PC-9 (cell line): ENCODE data around the gene DENND2D. TPM values are rescaled to one million over a fixed set of nuclear protein-coding genes. Genes with fewer than 3 reads are reported as not detected.

Experiments used
- BruUV-seq: library from RNA; stranded (reverse); fragments of 400-500 nt; replicated peaks from 2 replicates; lab custom pipeline; 2021; lab: Mats Ljungman, UMichigan
- CTCF ChIA-PET: fragments of 300-600 bp; sonication (Branson Sonifier 250); formaldehyde crosslinking; loops from one replicate; lab custom pipeline; 2022; ENCODE audit warnings: antibody characterized with exemption; lab: Charles Lee
- POLR2A ChIA-PET: fragments of 300-600 bp; sonication (Branson Sonifier 250); formaldehyde crosslinking; loops from one replicate; lab custom pipeline; 2022; ENCODE audit warnings: antibody characterized with exemption; ENCODE audit not compliant: unreplicated experiment; lab: Charles Lee
- DNase-seq, 2 experiments: peaks; one replicate each; pipeline versions ENCODE4 v3.0.0 to v3.0.0-alpha.2; 2015 to 2022; ENCODE audit warnings: mixed read lengths in 1 of 2
- H2AFZ ChIP-seq: fragments of 200-600 bp; sonication (generic); 2 replicates; pipeline ENCODE4 v1.8.1; 2017; ENCODE audit warnings: antibody characterized with exemption
- H3F3A ChIP-seq: fragments of 200-600 bp; sonication (generic); 2 replicates; pipeline ENCODE4 v1.8.1; 2017; ENCODE audit warnings: antibody characterized with exemption, mild to moderate bottlenecking, low read depth; ENCODE audit not compliant: insufficient read depth
- H3K27ac ChIP-seq: fragments of 200-600 bp; sonication (generic); 2 replicates; pipeline ENCODE4 v1.6.1; 2016; ENCODE audit warnings: mixed run types
- H3K27me3 ChIP-seq: fragments of 200-600 bp; sonication (generic); 2 replicates; pipeline ENCODE4 v1.6.1; 2016; ENCODE audit warnings: low read depth, mixed run types; ENCODE audit not compliant: insufficient read depth
- H3K36me3 ChIP-seq: fragments of 200-600 bp; sonication (generic); 2 replicates; pipeline ENCODE4 v1.6.1; 2016; ENCODE audit warnings: low read depth, mixed run types
- H3K4me1 ChIP-seq: fragments of 200-600 bp; sonication (generic); replicated peaks from 2 replicates; pipeline ENCODE4 v1.6.1; 2016; ENCODE audit warnings: mixed run types; ENCODE audit not compliant: insufficient read depth
- H3K4me2 ChIP-seq: fragments of 200-600 bp; sonication (generic); 2 replicates; pipeline ENCODE4 v1.6.1; 2017; ENCODE audit warnings: mixed run types
- H3K4me3 ChIP-seq: fragments of 200-600 bp; sonication (generic); 2 replicates; pipeline ENCODE4 v1.6.1; 2016; ENCODE audit warnings: mixed run types
- H3K79me2 ChIP-seq: fragments of 200-600 bp; sonication (generic); 2 replicates; pipeline ENCODE4 v1.6.1; 2017; ENCODE audit warnings: low read depth, mixed run types
- H3K9me2 ChIP-seq: fragments of 200-600 bp; sonication (generic); 2 replicates; pipeline ENCODE4 v1.8.1; 2017; ENCODE audit warnings: mild to moderate bottlenecking; ENCODE audit not compliant: insufficient read depth
- H3K9me3 ChIP-seq: fragments of 200-600 bp; sonication (generic); 2 replicates; pipeline ENCODE4 v1.8.1; 2016; ENCODE audit warnings: low read depth; ENCODE audit not compliant: insufficient read depth
- H4K20me1 ChIP-seq: fragments of 200-600 bp; sonication (generic); 2 replicates; pipeline ENCODE4 v1.8.1; 2017; ENCODE audit not compliant: insufficient read depth
- EZH2 ChIP-seq: fragments of 200-600 bp; sonication (generic); IDR thresholded peaks from 2 replicates; pipeline ENCODE4 v1.8.0; 2017; ENCODE audit warnings: antibody characterized with exemption, low read depth
- intact Hi-C: fragments of 100-400 bp; cut with micrococcal nuclease; formaldehyde crosslinking; loops from one replicate; pipeline ENCODE4 v1.10.0; 2022; ENCODE audit not compliant: unreplicated experiment
- total RNA-seq: library from RNA; stranded (reverse); gene quantifications from 2 replicates; pipeline ENCODE4 v1.2.3, GENCODE V29; 2021
- TF ChIP-seq, protein P1 (sequence below): fragments of 200-600 bp; sonication (generic); conservative IDR thresholded peaks from 2 replicates; pipeline ENCODE4 v1.6.1; 2017; ENCODE audit warnings: mixed run types, antibody characterized with exemption, mild to moderate bottlenecking, moderate library complexity

Gene DENND2D
- total RNA-seq, 1 experiment from 2014 or later, result 44.9 TPM

DNA sequence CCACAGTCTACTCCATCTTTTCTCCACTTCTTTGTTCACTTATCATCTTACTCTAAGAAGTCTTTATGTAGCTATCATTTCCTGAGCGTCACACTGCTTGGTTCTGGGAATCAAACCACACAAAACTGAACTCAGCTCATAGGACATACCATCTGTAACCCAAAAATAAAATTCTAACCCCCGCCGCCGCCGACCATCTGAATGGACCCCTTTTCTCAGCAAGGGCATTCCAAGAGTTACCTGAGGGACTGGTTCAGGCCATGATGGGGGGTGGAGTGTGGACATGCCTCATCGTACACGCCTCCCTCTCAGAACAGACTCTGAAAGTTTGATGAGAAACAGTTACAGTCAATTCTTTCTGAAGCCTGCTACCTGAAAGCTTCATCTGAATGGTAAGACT lies 14.4 kb upstream of the DENND2D start:
- Histone ChIP-seq H3K27ac (no peak overlapping the region), H3K4me3 (no peak overlapping the region), H3F3A (no peaks in the 10 kb centered on the region), H3K9me3 (no peaks in the 10 kb centered on the region; the same call in 1 of the 2 replicates), H3K4me1 (no peaks in the 10 kb centered on the region), H3K79me2 (no peaks in the 10 kb centered on the region), H4K20me1 (no peaks in the 10 kb centered on the region), H3K36me3 (no peaks in the 10 kb centered on the region), H3K9me2 (no peaks in the 10 kb centered on the region), H2AFZ (no peak overlapping the region), H3K4me2 (no peak overlapping the region), H3K27me3 (no peaks in the 10 kb centered on the region)
- ChIA-PET POLR2A (no interaction called here), CTCF (no interaction called here)
- BruUV-seq, result no TSS peak
- no peak for DNase-seq
- TF ChIP-seq, protein P1, sequence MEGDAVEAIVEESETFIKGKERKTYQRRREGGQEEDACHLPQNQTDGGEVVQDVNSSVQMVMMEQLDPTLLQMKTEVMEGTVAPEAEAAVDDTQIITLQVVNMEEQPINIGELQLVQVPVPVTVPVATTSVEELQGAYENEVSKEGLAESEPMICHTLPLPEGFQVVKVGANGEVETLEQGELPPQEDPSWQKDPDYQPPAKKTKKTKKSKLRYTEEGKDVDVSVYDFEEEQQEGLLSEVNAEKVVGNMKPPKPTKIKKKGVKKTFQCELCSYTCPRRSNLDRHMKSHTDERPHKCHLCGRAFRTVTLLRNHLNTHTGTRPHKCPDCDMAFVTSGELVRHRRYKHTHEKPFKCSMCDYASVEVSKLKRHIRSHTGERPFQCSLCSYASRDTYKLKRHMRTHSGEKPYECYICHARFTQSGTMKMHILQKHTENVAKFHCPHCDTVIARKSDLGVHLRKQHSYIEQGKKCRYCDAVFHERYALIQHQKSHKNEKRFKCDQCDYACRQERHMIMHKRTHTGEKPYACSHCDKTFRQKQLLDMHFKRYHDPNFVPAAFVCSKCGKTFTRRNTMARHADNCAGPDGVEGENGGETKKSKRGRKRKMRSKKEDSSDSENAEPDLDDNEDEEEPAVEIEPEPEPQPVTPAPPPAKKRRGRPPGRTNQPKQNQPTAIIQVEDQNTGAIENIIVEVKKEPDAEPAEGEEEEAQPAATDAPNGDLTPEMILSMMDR, result no peak
- TF ChIP-seq EZH2, result no peak
- intact Hi-C loops, result no loop called here

DNA sequence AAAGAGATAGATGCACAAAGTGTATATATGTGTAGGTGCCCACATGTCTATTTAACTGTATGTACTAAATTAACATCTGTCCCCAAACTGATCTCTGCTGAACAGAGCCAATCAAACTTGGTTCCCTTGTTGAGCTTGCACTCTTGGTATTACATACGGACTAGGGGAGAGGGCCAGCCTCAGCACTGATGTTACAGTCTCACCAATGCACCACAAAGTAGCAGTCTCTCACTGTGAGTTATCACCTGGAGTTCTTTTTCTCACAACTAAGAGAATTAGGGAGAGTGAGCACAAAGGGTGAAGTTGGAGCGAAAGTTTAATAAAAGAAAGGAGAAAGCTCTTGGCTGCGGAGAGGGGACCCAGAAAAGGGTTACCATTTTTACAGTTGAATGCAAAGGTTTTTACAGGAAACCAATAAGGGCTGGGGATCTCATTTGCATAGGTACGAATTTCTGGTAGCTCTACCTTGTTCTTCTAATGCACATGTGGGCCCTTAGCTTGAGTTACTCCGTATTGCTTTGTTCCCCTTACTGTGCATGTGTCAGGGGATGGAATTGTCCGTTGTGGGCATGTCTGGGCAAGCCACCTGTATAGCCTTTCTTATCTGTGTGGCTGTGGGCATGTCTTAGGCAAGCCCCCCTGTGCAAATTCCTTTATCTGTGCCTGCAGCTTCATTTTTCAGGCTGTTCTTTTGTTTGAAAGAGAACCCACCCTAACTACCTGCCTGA lies 13.8 kb upstream of the DENND2D start:
- no peaks in the 10 kb centered on the region for H3K79me2 ChIP-seq
- no peaks in the 10 kb centered on the region for H3K9me2 ChIP-seq
- intact Hi-C loops, result no loop called here
- no peaks in the 10 kb centered on the region for H4K20me1 ChIP-seq
- ChIA-PET CTCF (no interaction called here), POLR2A (no interaction called here)
- no peaks in the 10 kb centered on the region; the same call in 1 of the 2 replicates for H3K9me3 ChIP-seq
- peaks cover 6% of the 10 kb centered on the region for H3K4me1 ChIP-seq
- H2AFZ ChIP-seq, result no peak overlapping the region
- no peak for DNase-seq
- H3K27ac ChIP-seq, result no peak overlapping the region
- H3K4me3 ChIP-seq, result no peak overlapping the region
- H3K27me3 ChIP-seq, result no peaks in the 10 kb centered on the region
- TF ChIP-seq EZH2, result no peak
- TF ChIP-seq, protein P1, result no peak
- no peak overlapping the region for H3K4me2 ChIP-seq
- no peaks in the 10 kb centered on the region for H3K36me3 ChIP-seq
- no peaks in the 10 kb centered on the region for H3F3A ChIP-seq
- no TSS peak for BruUV-seq

DNA sequence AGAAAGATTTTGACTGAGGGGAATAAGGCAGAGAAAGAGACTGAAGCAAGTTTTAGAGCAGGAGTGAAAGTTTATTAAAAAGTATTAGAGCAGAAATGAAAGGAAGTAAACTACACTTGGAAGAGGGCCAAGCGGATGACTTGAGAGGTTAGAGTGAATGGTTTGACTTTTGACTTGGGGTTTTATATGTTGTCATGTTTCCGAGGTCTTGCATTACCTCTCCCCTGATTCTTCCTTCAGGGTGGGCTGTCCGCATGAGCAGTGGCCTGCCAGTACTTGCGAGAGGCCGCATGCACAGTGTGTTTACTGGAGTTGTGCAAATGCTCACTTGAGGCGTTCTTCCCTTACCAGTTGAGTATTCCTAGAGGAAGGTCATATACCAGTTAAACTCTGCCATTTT lies 13.0 kb upstream of the DENND2D start:
- TF ChIP-seq, protein P1, result no peak
- Histone ChIP-seq H3F3A (0 out of 2 replicates have a peak, but pooled peaks cover under 1% of the 10 kb centered on the region), H3K9me3 (no peaks in the 10 kb centered on the region; the same call in 1 of the 2 replicates), H4K20me1 (no peaks in the 10 kb centered on the region), H3K79me2 (no peaks in the 10 kb centered on the region), H3K36me3 (no peaks in the 10 kb centered on the region), H3K27ac (no peak overlapping the region), H2AFZ (no peak overlapping the region), H3K4me1 (peaks cover 14% of the 10 kb centered on the region), H3K9me2 (no peaks in the 10 kb centered on the region), H3K4me3 (no peak overlapping the region), H3K27me3 (no peaks in the 10 kb centered on the region), H3K4me2 (no peak overlapping the region)
- intact Hi-C loops, result no loop called here
- ChIA-PET POLR2A (no interaction called here), CTCF (no interaction called here)
- BruUV-seq, result no TSS peak
- no peak for DNase-seq
